ENCODE results near the gene GRIN1.

GRIN1 gene

GRCh38 chr9:137160054-137160425 lies 21.1 kb downstream of the GRIN1 start:
- DNase-seq = no peak
- Histone ChIP-seq H3K4me1 (no peaks in the 10 kb centered on the region; the same call in 1 of the 2 replicates), H3K36me3 (no peaks in the 10 kb centered on the region), H3K27me3 (peaks cover 10% of the 10 kb centered on the region), H3K4me3 (ENCODE audit: low read depth, low read length) (no peak overlapping the region), H3K9me3 (no peaks in the 10 kb centered on the region)
- TF ChIP-seq CTCF (IDR thresholded peaks at IDR 0.05; ENCODE audit: low read depth, low read length) = no peak

GRCh38 chr9:137160716-137161557 lies 22.0 kb downstream of the GRIN1 start:
- H3K4me1 ChIP-seq = no peaks in the 10 kb centered on the region; the same call in 1 of the 2 replicates
- no peak for TF ChIP-seq CTCF (IDR thresholded peaks at IDR 0.05; ENCODE audit: low read depth, low read length)
- no peaks in the 10 kb centered on the region for H3K9me3 ChIP-seq
- H3K36me3 ChIP-seq = no peaks in the 10 kb centered on the region
- no peak overlapping the region for H3K4me3 ChIP-seq (ENCODE audit: low read depth, low read length)
- peaks cover 19% of the 10 kb centered on the region for H3K27me3 ChIP-seq
- no peak for DNase-seq

GRCh38 chr9:137161558-137162486 lies 22.9 kb downstream of the GRIN1 start:
- no peaks in the 10 kb centered on the region for H3K9me3 ChIP-seq
- no peak for TF ChIP-seq CTCF (IDR thresholded peaks at IDR 0.05; ENCODE audit: low read depth, low read length)
- DNase-seq = no peak
- H3K27me3 ChIP-seq = peaks cover 28% of the 10 kb centered on the region
- no peak overlapping the region for H3K4me3 ChIP-seq (ENCODE audit: low read depth, low read length)
- H3K4me1 ChIP-seq = no peaks in the 10 kb centered on the region; the same call in 1 of the 2 replicates
- H3K36me3 ChIP-seq = no peaks in the 10 kb centered on the region

GRCh38 chr9:137162505-137163364 lies 23.8 kb downstream of the GRIN1 start:
- H3K4me3 ChIP-seq (ENCODE audit: low read depth, low read length) = no peak overlapping the region
- no peaks in the 10 kb centered on the region for H3K36me3 ChIP-seq
- TF ChIP-seq CTCF (IDR thresholded peaks at IDR 0.05; ENCODE audit: low read depth, low read length) = no peak
- DNase-seq = no peak
- peaks cover 37% of the 10 kb centered on the region for H3K27me3 ChIP-seq
- H3K9me3 ChIP-seq = no peaks in the 10 kb centered on the region
- no peaks in the 10 kb centered on the region; the same call in 1 of the 2 replicates for H3K4me1 ChIP-seq

GRCh38 chr9:137163365-137163715 lies 24.4 kb downstream of the GRIN1 start:
- H3K4me1 ChIP-seq = no peaks in the 10 kb centered on the region; the same call in 1 of the 2 replicates
- H3K9me3 ChIP-seq = no peaks in the 10 kb centered on the region
- H3K4me3 ChIP-seq (ENCODE audit: low read depth, low read length) = no peak overlapping the region
- no peaks in the 10 kb centered on the region for H3K36me3 ChIP-seq
- TF ChIP-seq CTCF (IDR thresholded peaks at IDR 0.05; ENCODE audit: low read depth, low read length) = no peak
- DNase-seq = no peak
- peaks cover 43% of the 10 kb centered on the region for H3K27me3 ChIP-seq

Data from BE2C (cell line).